Stimulated activated naive CD4-positive, alpha-beta T cell (primary cell): ENCODE data around the gene HSD3B7.
"Not testable (repeated sequence)": the region's sequence is repeated elsewhere in the genome, so short reads cannot be mapped to it uniquely, and the experiment has no call there.

Source experiments
- DNase-seq, 6 experiments: peaks; one replicate each; lab custom pipeline; 2025; lab: John Stamatoyannopoulos, UW

The HSD3B7 gene

DNA sequence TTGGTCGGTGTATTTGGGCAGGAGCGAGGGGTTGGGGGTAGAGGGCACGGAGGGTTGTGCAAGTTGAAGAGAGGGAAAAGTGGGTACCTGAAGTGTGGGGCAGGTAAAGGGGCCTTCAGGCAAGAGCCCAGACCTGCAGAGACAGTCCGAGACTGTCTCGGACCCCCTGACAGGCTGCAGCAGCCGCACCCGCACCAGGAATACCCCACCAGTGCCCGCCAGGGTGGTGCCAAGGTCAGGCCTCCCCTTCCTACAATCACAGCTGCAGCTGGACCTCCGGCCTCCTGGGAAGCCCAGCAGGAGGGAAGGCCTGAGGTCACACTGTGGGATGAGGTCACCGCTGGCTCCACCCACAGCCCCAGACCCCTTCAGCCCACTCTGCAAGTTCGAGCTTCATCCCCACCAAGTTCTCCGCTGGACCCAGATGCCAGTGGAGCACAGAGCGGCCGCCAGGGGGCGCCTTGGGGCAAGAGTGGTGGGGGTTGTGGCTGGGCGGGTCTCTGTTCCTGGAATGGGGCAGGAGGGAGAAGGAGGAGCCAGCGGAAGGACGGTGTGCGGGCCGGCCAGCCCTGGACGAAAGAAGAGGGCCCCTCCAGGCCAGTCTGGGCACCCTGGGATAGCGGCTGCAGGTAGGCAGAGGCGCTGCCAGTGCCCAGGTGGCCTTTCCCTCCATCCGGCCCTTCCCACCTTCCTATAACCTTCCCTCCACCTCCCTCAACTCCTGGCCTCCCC is at the start of gene HSD3B7:
Gene HSD3B7 (plus strand): TSS at position 539 of the 732 bp plus-strand sequence. CDS start 452 bp downstream, outside the sequence.
- DNase-seq: peak; percentile 28 to 79 (median 70)

DNA sequence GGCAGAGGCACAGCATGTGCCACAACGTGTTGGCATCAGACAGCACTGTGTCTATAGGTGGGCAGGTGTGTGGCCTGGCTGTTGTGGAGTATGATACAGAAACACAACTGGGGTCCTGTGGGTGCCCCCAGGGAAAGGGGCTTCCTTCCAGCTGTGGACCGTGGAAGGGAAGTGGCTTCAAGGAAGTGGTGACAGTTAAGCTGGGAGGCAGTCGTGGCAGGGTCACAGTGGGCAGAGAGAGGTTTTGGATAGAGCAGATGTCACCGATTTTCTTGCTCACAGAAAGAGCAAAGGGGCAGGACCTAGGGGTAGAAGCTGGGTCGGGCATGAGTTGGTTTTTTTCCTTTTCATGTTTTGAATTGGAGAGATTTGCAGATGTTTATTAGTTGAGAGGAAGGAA is 47.3 kb upstream of the HSD3B7 start:
- no peak for DNase-seq

DNA sequence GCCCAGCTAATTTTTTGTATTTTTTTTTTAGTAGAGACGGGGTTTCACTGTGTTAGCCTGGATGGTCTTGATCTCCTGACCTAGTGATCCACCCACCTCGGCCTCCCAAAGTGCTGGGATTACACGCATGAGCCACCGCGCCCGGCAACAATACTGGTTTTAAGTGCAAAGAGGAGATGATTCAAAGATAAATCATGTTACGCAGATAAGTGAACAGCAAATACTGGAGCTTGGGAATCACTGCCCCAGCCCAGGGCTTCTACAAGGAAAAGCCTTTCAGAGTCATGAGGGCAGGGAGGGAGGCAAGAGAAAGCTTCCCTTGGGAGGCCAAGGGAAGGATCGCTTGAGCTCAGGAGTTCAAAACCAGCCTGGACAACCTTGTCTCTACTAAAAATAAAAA is 45.4 kb upstream of the HSD3B7 start:
- not testable (repeated sequence) for DNase-seq

DNA sequence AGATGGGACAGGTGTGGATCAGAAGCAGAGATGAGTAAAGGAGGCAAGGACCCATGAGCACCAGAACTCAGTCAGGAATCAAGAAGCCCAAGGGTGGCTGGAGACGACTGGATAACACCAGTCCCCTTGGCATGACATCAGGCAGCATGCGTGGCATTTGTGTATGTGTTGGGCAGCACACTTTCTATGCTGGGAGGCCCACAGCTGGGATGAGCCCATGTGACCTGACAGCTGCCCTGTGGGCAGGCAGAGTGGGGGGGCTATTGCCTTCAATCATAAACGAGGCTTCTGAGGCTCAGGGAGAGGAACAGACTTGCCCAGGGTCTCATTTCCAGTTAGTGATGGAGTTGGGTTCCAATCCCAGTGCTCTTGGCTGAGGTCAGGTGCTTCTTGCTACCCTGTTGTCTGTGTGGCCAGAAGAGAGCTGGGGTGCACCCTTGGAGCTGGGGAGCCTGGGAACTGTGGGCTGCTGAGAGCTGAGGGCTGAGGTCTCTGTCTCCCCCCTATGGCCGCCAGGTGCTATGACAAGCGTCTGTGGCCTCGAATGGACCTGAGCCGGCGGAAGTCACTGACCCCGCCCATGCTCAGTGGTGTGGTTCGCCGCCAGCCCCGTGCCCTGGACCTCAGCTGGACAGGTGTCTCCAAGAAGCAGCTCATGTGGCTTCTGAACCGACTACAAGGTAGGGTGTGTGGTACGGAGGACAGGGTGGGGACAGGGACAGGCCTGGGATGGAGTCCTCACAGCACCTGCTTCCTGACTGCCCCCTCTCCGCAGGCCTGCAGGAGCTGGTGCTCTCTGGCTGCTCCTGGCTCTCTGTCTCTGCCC is 43.2 kb upstream of the HSD3B7 start:
- DNase-seq: peak in 5 of 6 experiments; percentile 26 to 53 (median 34)

DNA sequence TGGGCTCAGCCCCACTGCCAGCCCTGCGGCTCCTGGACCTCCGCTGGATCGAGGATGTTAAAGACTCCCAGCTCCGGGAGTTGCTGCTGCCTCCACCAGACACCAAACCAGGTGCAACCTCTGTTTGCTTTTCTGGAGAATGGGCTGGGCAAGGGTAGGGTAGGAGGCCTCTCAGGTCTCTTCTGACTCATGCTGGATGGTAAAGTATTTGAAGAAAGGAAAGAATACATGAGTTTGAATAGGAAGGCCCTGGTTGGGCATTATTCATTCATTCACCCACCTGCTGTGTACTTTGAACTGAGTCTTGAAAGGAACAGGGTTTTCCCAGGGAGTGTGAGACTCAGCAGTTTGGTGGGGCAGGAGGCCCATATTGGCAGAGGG is 42.6 kb upstream of the HSD3B7 start:
- DNase-seq: no peak

DNA sequence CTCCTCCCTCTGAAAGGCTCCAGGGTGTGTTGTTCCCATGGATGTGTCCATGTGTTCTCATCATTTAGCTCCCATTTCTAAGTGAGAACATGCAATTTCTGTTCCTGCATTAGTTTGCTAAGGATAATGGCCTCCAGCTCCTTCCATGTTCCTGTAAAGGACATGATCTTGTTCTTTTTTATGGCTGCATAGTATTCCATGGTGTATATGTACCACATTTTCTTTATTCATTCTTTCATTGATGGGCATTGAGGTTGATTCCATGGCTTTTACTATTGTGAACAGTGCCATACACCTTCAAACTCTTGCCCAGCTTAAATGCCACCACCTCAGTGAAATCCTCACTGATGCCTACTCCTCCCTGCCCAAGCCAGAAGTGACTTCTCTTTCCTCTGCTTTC is 40.7 kb upstream of the HSD3B7 start:
- DNase-seq: no peak

DNA sequence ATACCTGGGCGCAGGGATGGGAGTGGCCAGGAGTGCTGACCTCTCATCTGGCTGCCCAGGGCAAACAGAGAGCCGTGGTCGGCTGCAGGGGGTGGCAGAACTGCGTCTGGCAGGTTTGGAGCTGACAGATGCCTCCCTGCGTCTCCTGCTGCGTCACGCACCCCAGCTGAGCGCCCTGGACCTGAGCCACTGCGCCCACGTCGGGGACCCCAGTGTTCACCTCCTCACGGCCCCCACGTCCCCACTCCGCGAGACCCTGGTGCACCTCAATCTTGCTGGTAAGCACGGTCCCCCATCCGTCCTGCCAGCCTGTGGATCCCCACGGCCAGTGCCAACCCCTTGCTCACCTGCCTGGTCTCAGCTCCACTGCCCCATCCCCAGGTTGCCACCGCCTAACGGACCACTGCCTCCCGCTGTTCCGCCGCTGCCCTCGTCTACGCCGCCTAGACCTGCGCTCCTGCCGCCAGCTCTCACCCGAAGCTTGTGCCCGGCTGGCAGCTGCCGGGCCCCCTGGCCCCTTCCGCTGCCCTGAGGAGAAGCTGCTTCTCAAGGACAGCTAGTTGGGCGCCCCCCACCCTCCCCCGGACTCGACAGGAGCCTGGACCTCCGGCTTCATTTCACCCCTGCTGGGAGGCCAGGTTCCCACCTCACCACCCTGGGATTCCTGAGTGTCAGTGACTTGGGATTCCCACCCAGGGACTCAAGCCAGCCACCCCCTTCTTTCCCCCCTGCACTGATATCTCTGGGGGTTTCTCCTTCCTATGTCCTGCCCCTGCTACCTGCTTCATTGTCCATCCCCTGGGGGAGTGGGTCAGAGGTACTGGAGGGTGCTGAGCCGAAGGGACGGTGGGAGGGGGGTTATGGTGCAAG is 38.1 kb upstream of the HSD3B7 start:
- DNase-seq: no peak

DNA sequence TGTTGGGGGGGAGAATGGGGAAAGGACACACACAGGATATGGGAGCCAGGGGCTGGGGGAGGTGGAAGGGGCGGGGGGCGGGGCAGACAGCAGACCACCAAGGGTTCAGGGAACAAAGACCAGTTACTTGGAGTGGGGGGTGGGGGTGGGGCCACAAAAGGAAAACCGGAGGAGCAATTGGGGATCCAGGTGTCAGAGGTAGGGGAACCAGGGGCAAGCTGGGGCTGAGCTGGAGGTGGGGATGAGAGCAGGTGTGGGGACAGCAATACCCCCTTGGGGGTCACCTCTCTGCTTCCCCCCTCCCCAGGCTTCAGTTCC is 37.5 kb upstream of the HSD3B7 start:
- DNase-seq: no peak

DNA sequence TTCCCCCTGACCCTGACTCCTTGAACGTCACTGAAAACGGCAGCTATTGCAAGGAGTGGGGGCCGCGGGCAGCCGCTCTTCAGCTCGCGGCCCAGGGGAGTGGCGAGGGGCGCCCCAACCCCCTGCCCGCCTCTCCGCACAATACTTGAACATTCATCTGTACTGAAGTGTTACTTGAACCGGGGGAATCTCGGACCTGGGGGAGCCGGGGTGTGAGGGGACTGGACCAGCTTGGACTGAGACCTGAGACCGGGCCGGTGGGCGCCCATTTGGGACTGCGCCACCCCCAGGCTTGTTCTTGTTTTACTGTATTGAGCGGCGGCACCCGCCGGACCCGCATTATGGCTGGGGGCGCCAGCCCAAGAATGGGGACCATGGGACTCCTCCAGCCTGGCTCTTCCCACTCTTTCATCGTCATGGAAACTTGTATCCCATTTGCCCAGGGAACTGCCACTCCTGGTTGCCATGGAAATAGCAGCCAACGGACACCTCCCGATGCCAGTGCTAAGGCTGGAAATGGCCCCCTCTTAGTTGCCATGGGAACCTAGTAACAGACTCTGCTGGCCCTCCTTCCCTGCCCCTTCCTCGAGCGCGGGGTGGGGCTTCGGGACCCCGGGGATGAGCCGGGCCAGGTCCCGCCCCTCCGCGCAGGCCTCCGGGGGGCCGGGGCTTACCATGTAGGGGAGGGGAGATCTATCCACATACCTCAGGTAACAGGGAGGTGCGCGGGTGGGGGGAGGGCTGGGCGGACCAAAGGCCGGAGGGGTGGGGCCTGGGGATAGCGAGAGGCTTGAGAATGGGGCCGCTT is 36.9 kb upstream of the HSD3B7 start:
- peak in 1 of 6 experiments; percentile 27 for DNase-seq

DNA sequence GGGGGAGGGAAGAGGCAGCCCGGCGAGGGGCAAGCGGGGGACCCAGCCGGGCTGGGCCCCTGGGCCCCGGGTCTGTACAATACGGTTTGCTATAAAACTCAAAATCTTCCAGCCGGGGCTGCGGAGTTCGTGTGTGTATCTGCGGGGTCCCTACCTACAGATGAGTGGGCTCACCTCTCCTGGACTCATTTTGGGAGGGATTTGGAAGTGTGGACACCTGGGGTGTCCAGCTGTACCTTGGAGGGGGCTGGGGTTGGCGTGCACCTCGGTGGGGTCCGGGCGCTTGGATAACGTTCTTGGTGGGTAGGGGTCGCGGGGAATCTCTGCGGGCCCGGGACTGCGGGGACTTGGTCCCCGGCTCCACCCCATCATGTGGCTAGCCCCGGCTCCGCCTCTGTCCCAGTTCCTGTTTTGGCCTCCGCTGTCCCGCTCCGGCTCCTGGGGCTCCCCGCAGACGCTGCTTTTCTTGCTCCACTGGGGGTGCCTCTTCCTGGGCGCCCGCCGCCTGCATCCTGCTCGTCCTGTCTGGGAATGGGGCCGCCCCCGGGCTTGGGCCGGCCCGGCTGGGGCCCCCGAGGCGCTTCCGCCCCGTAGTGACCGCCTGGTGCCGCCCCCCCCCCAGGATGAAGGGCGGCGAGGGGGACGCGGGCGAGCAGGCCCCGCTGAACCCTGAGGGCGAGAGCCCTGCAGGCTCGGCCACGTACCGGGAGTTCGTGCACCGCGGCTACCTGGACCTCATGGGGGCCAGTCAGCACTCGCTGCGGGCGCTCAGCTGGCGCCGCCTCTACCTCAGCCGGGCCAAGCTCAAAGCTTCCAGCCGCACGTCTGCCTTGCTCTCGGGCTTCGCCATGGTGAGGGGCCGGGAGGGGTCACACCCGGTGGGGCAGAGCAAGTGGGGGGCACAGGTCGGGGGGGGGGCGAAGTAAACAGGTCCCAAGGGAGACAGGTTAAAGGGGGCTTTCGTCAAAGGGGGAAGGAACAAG is 36.0 kb upstream of the HSD3B7 start, which contains the start of gene ORAI3:
Gene ORAI3 (plus strand): TSS at position 402 of the 983 bp plus-strand sequence. CDS start 222 bp downstream, at position 624.
- DNase-seq: peak in 4 of 6 experiments; percentile 22 to 51 (median 37)

DNA sequence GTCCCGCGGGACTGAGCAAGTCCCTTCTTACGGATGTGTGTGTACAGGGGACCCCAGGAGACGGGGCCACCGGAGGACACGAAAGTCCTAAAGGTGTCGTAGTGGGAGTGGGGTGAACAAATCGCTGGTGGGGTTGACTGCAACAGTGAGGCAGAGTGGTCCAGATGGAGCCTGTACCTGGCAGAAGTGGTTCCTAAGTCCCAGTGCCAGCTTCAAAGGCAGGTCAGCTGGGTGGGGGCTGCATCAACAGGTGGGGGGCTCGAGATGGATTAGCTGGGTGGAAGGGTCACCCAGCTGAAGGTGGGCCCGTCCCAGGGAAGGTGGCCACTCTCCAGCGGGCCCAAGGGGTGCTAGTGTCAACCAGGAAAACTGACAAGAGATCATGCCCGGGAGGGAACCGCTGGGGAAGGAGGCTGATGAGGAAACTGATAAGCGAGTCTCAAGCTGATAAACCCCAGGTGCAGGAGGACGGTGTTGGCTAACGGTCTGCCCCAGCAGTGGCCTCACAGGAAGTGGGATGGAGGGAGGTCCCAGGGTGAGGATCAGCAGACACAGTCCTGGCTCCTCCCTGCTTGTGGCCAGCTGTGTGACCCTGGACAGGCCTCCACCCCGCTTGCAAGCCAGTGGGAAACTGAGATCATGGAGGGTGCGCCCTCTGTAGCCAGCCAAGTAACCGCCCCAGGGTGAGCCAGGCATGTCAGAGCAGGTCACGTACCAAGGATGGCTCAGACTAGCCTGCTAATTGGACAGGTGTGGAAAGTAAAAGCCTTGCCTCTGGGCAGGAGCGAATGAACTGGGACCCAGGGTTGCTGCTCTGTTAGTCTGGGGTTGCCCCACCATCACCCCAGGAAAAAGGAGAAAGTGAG is 35.1 kb upstream of the HSD3B7 start:
- DNase-seq: peak in 3 of 6 experiments; percentile 12 to 35 (median 20)

DNA sequence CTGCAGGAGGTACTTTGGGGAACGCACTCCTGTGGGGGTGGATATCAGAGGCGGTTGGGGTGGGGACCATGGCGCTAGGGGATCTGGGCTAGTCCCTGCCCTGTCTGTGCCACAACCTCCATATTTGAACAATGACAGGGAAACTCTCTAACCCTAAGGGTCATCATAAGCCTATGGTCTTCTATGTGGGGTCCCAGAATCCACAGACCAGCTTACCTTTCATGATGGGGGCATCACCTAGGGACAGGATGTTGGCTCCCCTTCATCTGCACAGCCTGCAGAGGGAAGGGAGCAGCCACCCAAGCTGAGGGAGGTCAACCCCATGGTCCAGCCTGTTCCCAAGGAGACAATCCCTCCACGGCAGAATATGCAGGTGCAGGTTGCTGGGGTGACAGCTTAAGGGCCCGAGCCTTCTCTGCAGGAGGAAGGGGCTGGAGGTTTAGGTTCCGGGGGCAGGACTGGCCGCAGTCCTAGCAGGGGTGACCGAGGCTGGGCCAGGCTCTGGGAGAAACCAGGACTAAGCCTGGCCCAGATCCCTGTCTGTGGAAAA is 34.4 kb upstream of the HSD3B7 start:
- no peak for DNase-seq

DNA sequence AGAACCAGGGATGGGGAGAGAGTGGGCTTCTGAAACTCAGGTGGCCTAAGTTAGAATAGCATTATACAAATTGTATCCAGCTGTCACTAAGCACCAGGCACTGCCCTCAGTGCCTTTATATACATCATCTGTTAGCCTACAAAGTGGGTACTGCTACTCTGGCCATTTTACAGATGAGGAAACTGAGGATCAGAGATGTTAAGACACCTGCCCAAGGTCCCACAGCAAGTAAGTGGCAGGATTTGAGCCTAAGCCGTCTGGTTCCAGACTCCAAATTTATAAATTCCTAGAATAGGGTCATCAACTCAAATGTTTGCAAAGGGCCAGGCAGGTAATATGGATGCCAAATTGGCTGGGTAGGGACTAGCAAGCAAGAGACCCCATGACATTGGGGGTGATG is 33.8 kb upstream of the HSD3B7 start:
- no peak for DNase-seq

DNA sequence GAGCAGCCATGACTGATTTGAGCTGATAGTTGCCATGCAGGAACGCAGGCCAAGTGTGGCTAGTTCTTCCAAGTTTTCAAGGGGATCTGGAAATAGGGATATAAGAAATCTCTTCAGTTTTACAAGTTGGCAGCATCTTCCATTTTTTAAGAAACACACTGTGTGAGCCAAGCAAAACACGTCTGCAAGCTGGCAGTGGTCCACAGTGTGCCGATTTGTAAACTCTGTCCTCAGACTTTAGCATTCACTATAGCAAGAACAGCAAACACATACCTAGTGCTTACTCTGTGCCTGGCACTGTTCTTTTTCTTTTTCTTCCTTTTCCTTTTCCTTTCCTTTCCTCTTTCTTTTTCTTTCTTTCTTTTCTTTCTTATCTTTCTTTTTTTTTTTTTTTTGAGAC is 33.3 kb upstream of the HSD3B7 start:
- no peak for DNase-seq

DNA sequence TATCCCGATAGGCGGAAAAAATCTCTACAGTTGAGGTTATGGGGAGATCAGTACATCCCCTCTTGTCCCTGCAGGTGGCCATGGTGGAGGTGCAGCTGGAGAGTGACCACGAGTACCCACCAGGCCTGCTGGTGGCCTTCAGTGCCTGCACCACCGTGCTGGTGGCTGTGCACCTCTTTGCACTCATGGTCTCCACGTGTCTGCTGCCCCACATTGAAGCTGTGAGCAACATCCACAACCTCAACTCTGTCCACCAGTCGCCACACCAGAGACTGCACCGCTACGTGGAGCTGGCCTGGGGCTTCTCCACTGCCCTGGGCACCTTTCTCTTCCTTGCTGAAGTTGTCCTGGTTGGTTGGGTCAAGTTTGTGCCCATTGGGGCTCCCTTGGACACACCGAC is 31.9 kb upstream of the HSD3B7 start:
- DNase-seq: no peak

DNA sequence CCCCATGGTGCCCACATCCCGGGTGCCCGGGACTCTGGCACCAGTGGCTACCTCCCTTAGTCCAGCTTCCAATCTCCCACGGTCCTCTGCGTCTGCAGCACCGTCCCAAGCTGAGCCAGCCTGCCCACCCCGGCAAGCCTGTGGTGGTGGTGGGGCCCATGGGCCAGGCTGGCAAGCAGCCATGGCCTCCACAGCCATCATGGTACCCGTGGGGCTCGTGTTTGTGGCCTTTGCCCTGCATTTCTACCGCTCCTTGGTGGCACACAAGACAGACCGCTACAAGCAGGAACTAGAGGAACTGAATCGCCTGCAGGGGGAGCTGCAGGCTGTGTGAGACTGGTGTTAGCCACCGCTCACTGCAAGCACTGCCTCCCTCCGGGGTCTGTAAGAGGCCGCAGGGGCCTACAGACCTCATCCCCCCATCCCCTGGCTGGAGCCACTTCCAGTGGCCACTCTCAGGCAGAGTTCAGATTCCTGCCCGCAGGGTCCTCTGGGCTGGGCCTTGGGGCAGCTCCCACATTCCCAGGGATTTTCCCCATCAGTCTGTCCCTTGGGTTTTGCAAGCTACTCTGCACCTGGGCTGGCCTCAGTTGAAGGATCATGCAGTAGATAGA is 31.4 kb upstream of the HSD3B7 start:
- DNase-seq: peak; percentile 14 to 33 (median 26)

DNA sequence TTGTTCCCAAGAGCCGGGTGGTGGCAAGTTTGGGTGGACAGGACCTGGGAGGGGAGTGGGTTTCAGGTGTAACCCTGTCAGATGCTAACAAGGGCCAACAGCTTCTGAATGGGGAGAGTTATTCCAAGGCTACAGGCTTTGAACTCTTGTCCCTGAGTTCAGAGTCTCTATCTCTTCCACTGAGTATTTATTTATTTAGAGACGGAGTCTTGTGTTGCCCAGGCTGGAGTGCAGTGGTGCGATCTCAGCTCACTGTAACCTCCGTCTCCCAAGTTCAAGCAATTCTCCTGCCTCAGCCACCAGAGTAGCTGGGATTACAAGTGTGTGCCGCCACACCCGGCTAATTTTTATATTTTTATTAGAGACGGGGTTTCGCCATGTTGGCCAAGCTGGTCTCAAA is 30.0 kb upstream of the HSD3B7 start:
- DNase-seq: no peak
